ENCODE measurements around the gene USP32. TPM values are rescaled to one million over a fixed set of nuclear protein-coding genes. Genes with fewer than 3 reads are reported as not detected.
A peak's percentile ranks its signal among the peaks of the same experiment; 100 is the strongest.
"Not testable (repeated sequence)": the region's sequence is repeated elsewhere in the genome, so short reads cannot be mapped to it uniquely, and the experiment has no call there.

Gene USP32
- 30.9 TPM for total RNA-seq
- long read RNA-seq, full-length matches to known transcripts = 5 of 17 reads
- long read RNA-seq, partial matches to known transcripts = 10 of 17 reads
- long read RNA-seq, other reads (novel, unspliced or antisense) = 2 of 17 reads

DNA sequence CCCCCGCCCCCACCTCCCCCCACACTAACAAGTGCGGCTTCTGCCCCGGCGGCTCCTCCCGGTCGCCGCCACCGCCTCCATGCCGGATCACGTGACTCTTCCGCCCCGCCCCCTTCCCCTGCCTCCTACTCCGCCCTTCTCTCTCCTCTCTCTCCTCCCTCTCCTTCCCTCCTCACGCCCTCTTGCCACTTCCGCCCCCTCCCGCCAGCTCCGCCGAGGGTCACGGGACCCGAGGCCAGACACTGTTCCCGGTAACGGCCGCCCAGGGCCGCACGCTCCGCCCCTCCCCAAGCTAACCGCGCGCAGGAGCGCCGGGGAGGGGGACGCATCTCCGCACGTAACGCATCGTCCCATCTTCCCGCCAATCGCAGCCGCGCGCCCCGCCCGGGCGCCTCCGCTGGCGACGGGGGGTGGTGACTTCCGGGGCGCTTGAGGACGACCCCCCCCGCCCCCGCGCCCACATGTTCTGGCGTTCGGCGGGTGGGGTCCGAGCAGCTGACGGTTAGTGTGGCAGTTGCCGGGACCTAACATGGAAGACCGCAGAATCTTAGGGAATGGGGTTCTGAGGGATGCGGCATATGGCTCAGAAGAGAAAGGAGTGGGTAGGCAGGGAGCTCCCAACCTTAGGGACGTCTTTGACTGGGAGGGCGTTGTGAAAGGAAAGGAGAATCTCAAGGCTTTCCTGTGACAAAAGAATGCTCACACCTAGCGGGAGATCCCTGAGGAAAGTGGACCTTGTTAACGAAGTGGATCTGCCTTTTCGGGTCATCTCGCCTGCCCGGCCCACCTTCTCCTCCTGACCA lies at the start of gene USP32:
USP32 (minus strand) TSS at position 92 of the 803 bp plus-strand sequence. CDS start 194 bp downstream, outside the sequence.
- DNase-seq (peak; percentile 99), ATAC-seq (ENCODE audit: poor library complexity) (peak; percentile 96)
- intact Hi-C loops (cut with DNase I) = no loop called here

- DNase-seq = no peak
- intact Hi-C loops (cut with DNase I) = loop anchor here (10.0 kb wide), 2 partner anchors 205 to 295 kb away; partner anchors contain the start of gene CA4
- no peak for ATAC-seq (ENCODE audit: poor library complexity)
Observed at GRCh38 chr17:60439501-60439900, 47.6 kb upstream of the USP32 start.

DNA sequence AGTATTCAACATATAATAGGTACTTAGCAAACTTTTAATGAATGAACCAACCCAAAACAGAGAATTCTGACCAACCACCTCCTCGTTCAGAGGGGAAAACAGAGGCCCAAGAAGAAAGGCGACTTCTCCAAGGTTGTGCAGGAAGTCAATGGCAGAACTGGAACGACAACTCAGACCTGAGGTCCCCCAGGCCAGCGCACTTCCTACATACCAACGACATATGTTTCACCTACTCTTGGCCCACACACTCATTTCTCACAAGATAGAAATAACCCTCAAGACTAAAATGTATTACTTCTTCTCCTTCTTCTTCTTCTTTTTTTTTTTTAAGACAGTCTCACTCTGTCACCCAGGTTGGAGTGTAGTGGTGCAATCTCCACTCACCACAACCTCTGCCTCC lies 44.7 kb upstream of the USP32 start:
- intact Hi-C loops (cut with DNase I) = loop anchor here (10.0 kb wide), 2 partner anchors 202 to 292 kb away; partner anchors contain the start of gene CA4
- ATAC-seq (ENCODE audit: poor library complexity) = no peak

GRCh38 chr17:60435244-60436167 lies 43.6 kb upstream of the USP32 start:
- peak; percentile 93 for ATAC-seq (ENCODE audit: poor library complexity)
- intact Hi-C loops (cut with DNase I) = loop anchor here (10.0 kb wide), 2 partner anchors 201 to 291 kb away; partner anchors contain the start of gene CA4
- DNase-seq = peak; percentile 70

More for the DNA sequence above, 44.7 kb upstream of the USP32 start:
- DNase-seq = no peak

- intact Hi-C loops (cut with DNase I) = loop anchor here (10.0 kb wide), 2 partner anchors 199 to 289 kb away; partner anchors contain the start of gene CA4
- DNase-seq; ATAC-seq (ENCODE audit: poor library complexity): not testable (repeated sequence)
Observed at GRCh38 chr17:60433021-60433997, 41.4 kb upstream of the USP32 start.

DNA sequence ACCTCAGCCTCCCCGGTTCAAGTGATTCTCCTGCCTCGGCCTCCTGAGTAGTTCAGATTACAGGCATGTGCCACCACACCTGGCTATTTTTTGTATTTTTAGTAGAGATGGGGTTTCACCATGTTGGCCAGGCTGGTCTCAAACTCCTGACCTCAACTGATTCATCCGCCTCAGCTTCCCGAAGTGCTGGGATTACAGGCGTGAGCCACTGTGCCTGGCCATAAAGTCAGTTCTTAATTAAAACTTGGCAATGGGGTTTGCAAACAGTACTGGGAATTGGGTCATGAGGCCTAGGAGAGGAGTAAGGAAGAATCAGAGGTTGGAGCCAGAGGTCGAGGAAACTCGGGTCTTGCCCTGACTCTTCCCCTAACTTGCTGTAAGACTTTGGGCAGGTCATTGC lies 38.6 kb upstream of the USP32 start:
- intact Hi-C loops (cut with DNase I) = loop anchor here (10.0 kb wide), 2 partner anchors 196 to 286 kb away; partner anchors contain the start of gene CA4
- DNase-seq; ATAC-seq (ENCODE audit: poor library complexity): not testable (repeated sequence)

DNA sequence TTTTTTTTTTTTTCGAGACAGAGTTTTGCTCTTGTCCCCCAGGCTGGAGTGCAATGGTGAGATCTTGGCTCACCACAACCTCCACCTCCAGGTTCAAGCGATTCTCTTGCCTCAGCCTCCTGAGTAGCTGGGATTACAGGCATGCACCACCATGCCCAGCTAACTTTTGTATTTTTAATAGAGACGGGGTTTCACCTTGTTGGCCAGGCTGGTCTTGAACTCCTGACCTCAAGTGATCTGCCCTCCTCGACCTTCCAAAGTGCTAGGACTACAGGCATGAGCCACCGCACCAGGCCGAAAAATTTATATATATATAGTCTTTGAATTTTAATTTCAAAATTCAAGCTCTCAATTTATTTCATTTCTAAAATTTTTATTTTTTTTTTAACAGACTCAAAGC lies 36.6 kb upstream of the USP32 start:
- intact Hi-C loops (cut with DNase I); DNase-seq; ATAC-seq (ENCODE audit: poor library complexity): not testable (repeated sequence)

DNA sequence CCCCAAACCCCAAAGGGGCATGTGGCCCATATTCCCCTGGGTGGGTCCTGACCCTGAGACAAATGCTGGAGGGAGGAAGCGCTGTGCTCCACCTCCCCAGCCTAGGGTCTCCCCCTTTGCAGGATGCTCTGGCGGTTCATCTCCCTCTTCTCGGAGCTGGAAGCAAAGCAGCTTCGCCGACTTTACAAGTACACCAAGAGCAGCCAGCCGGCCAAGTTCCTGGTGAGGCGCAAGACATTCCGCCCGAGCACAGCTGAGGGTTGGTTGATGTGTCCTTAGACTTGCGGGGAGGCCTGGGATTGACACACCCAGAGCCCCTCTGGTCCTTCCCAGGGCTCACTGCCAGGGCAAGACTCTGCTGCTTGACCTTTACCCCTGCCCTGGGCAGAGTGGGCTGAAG lies 34.7 kb upstream of the USP32 start:
- no peak for DNase-seq
- intact Hi-C loops (cut with DNase I) = no loop called here
- no peak for ATAC-seq (ENCODE audit: poor library complexity)

DNA sequence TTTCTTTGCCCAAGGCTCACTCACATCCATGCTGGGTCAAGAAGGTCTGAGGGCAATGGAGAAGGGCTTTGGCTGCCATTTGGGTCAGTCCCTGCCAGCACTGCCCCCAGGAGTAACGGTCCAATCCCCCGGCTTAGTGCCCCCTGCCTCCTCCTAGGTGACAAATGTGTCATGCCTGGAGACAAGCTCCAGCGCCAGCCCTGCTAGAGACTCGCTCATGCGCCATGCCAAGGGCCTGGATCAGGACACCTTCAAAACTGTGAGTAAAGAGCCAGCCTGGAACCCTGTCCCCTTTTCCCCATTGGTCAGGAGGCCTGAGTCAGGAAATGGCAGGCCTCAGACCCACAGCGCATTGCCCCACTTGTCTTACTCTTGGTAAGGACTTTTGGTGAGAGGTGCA lies 33.7 kb upstream of the USP32 start:
- DNase-seq (no peak), ATAC-seq (ENCODE audit: poor library complexity) (no peak)
- intact Hi-C loops (cut with DNase I) = no loop called here

DNA sequence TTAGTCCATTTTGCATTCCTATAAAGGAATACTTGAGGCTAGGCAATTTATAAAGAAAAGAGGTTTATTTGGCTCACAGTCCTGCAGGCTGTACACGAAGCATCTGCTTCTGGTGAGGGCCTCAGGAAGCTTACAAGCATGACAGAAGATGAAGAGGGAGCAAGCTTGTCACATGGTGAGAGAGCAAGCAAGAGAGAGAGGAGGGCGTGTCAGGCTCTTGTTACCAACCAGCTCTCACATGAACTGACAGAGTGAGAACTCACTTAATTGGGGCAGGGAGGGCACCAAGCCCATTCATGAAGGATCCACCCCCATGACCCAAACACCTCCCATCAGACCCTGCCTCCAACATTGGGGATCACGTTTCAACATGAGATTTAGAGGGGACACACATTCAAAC lies 31.9 kb upstream of the USP32 start:
- ATAC-seq (ENCODE audit: poor library complexity) = no peak

DNA sequence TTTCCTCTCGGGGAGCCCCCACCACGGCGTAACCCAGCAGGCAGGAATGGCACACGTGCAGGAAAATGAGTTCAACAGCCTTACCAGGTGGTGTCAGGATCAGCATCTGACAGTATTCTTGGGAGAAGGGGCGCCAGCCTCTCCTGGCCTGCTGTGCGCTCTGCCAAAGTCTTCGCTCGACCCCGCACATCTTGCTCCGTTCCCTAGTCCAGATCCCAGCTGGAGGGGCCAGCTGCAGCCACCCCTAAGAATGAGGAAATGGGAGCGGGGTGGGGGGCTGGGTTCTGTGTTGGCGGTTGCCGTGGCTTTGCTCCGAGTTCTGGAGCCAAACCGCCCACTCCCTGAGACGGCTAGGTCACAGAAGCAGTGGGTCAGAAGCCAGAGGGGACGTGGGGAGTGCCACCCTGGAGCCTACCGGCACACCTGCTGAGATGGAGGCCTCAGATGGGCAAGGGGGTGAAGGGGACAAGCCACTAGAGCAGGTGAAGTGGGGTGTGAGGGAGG lies 30.3 kb upstream of the USP32 start, which contains the start of gene CHCT1:
CHCT1 (plus strand) TSS at position 328 of the 504 bp plus-strand sequence; CDS start at position 432, 104 bp downstream.
- intact Hi-C loops (cut with DNase I) = no loop called here
- ATAC-seq (ENCODE audit: poor library complexity) (no peak), DNase-seq (peak; percentile 47)

More for the DNA sequence above, 31.9 kb upstream of the USP32 start:
- intact Hi-C loops (cut with DNase I) = no loop called here
- no peak for DNase-seq

- intact Hi-C loops (cut with DNase I) = no loop called here
- DNase-seq = peak; percentile 83
- peak; percentile 98 for ATAC-seq (ENCODE audit: poor library complexity)
Observed at GRCh38 chr17:60421273-60422161, 29.6 kb upstream of the USP32 start.

DNA sequence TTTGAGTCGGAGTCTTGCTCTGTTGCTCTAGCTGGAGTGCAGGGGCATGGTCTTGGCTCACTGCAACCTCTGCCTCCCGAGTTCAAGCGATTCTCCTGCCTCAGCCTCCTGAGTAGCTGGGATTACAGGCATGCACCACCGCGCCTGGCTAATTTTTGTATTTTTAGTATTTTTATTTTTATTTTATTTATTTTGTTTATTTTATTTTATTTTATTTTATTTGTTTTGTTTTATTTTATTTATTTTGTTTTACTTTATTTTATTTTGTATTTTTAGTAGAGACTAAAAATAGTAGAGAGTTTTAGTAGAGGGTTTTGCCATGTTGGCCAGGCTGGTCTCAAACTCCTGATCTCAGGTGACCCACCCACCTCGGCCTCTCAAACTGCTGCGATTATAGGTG lies 27.9 kb upstream of the USP32 start:
- intact Hi-C loops (cut with DNase I); ATAC-seq (ENCODE audit: poor library complexity); DNase-seq: not testable (repeated sequence)

GRCh38 chr17:60419003-60419402 lies 27.1 kb upstream of the USP32 start:
- ATAC-seq (ENCODE audit: poor library complexity); intact Hi-C loops (cut with DNase I); DNase-seq: not testable (repeated sequence)

GRCh38 chr17:60416368-60416925 lies 24.5 kb upstream of the USP32 start:
- ATAC-seq (ENCODE audit: poor library complexity) = no peak
- DNase-seq = no peak
- intact Hi-C loops (cut with DNase I) = no loop called here

DNA sequence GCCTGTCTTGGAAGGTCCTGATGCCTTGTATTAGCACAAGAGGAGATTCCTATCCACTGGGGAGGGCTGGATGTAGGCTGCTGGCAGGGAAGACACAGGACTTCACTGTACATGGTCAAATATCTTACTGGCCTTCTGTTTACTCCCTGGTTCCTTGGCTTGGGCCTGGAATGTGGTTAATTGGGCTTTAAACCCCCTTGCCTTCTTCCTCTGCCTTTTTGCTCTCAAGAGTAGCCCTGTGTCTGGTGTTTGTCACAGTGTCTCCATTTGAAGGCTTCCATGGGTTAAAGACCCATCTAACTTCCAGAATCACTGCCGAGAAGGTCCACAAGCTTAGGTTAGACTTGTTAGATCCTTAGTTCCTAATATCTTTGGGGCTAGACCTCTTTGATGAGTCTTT lies 23.2 kb upstream of the USP32 start:
- intact Hi-C loops (cut with DNase I) = no loop called here
- no peak for ATAC-seq (ENCODE audit: poor library complexity)
- no peak for DNase-seq

All from Right ventricle myocardium superior (tissue), 1 donor.